Breast epithelium (tissue), 4 donors: ENCODE results near the gene TMEM204. TPM values are rescaled to one million over a fixed set of nuclear protein-coding genes. Genes with fewer than 3 reads are reported as not detected.

Experiments
- DNase-seq, 2 donors: peaks; one replicate each; pipeline ENCODE4 v3.0.0-alpha.2; 2019; ENCODE audit warnings: low spot score in 2 of 2
- H3K27ac ChIP-seq, 2 donors: fragments of 200-600 bp; sonication (generic) in 1 of 2; one replicate each; pipeline ENCODE4 v1.5.1; 2016 to 2019; ENCODE audit warnings: mild to moderate bottlenecking in 1 of 2
- H3K27me3 ChIP-seq, 2 donors: fragments of 200-600 bp; sonication (generic) in 1 of 2; one replicate each; pipeline versions ENCODE4 v1.5.1 to v1.6.0; 2017 to 2019; ENCODE audit warnings: control low read depth in 1 of 2, mild to moderate bottlenecking in 1 of 2
- H3K36me3 ChIP-seq: fragments of 200-600 bp; one replicate; pipeline ENCODE4 v1.5.1; 2019
- H3K4me1 ChIP-seq, 2 donors: fragments of 200-600 bp; sonication (generic); one replicate each; pipeline ENCODE4 v1.5.1; 2016 to 2019; ENCODE audit warnings: control low read depth in 1 of 2
- H3K4me3 ChIP-seq, 3 donors: fragments of 200-600 bp; sonication (generic); 1 replicate in 2 of 3; 2 replicates in 1 of 3; pipeline ENCODE4 v1.5.1; 2016 to 2019; ENCODE audit warnings: mild to moderate bottlenecking in 3 of 3, moderate library complexity in 2 of 3
- H3K9me3 ChIP-seq, 2 donors: fragments of 200-600 bp; sonication (generic) in 1 of 2; one replicate each; pipeline ENCODE4 v1.5.1; 2016 to 2019; ENCODE audit warnings: control low read depth in 1 of 2
- CTCF ChIP-seq, 3 donors: fragments of 450-650 bp; IDR thresholded peaks; one replicate each; pipeline ENCODE4 v1.5.1; 2016 to 2017; ENCODE audit warnings: antibody characterized with exemption in 3 of 3, mild to moderate bottlenecking in 3 of 3, moderate library complexity in 3 of 3
- POLR2A ChIP-seq: fragments of 450-650 bp; IDR thresholded peaks from one replicate; pipeline ENCODE4 v1.6.1; 2016; ENCODE audit warnings: antibody characterized with exemption, mild to moderate bottlenecking, moderate library complexity
- POLR2AphosphoS5 ChIP-seq, 3 donors: sonication (generic); formaldehyde crosslinking; IDR thresholded peaks; one replicate each; pipeline ENCODE4 v1.6.1; 2017; ENCODE audit warnings: antibody characterized with exemption in 3 of 3
- intact Hi-C: fragments of 100-400 bp; cut with DNase I; formaldehyde crosslinking; loops from one replicate; pipeline ENCODE4 v1.15.1; 2023; ENCODE audit warnings: low total_unique reads
- total RNA-seq, 3 donors: library from RNA; depleted of rRNA; stranded (reverse); fragments of >200 nt; gene quantifications; one replicate each; pipeline ENCODE4 v1.1.0, GENCODE V29; 2016

The TMEM204 gene
- total RNA-seq, 3 donors from 2014 or later = 27.8 to 37.0 (median 34.1) TPM

GRCh38 chr16:1488054-1488601 lies 45.3 kb upstream of the TMEM204 start:
- Histone ChIP-seq H3K36me3 (no peaks in the 10 kb centered on the region), H3K9me3 (no peaks in the 10 kb centered on the region), H3K27me3 (no peaks in the 10 kb centered on the region), H3K4me3 (no peak overlapping the region), H3K27ac (no peak overlapping the region), H3K4me1 (peaks cover 0 to 3% of the 10 kb centered on the region in 2 donors)
- no peak for DNase-seq
- intact Hi-C loops = no loop called here
- TF ChIP-seq POLR2AphosphoS5 (IDR thresholded peaks at IDR 0.05) = no peak
- no peak for TF ChIP-seq CTCF (IDR thresholded peaks at IDR 0.05)
- TF ChIP-seq POLR2A = no peak

GRCh38 chr16:1488619-1489018 lies 44.8 kb upstream of the TMEM204 start, which contains the start of gene PTX4:
Gene PTX4, minus strand, starts transcription at chr16:1488944. Its CDS starts 35 bp downstream, at chr16:1488909.
- no peak within 1 kb of the TSS for H3K27ac ChIP-seq
- TF ChIP-seq CTCF (IDR thresholded peaks at IDR 0.05) (no peak), POLR2A (no peak)
- H3K4me1 ChIP-seq = peaks cover 0 to 3% of the 10 kb centered on the region in 2 donors
- H3K27me3 ChIP-seq = no peaks in the 10 kb centered on the region
- DNase-seq = no peak
- intact Hi-C loops = no loop called here
- H3K36me3 ChIP-seq = no peaks in the 10 kb centered on the region
- H3K4me3 ChIP-seq = no peak within 1 kb of the TSS
- H3K9me3 ChIP-seq = no peaks in the 10 kb centered on the region

GRCh38 chr16:1489077-1489476 lies 44.4 kb upstream of the TMEM204 start:
- Histone ChIP-seq H3K9me3 (no peaks in the 10 kb centered on the region), H3K4me1 (peaks cover 0 to 6% of the 10 kb centered on the region in 2 donors), H3K4me3 (no peak overlapping the region), H3K27ac (no peak overlapping the region), H3K27me3 (no peaks in the 10 kb centered on the region), H3K36me3 (no peaks in the 10 kb centered on the region)
- no peak for TF ChIP-seq POLR2AphosphoS5 (IDR thresholded peaks at IDR 0.05)
- no peak for TF ChIP-seq POLR2A
- TF ChIP-seq CTCF (IDR thresholded peaks at IDR 0.05) = no peak
- no peak for DNase-seq
- intact Hi-C loops = no loop called here

GRCh38 chr16:1491327-1491726 lies 42.1 kb upstream of the TMEM204 start:
- TF ChIP-seq POLR2AphosphoS5 (IDR thresholded peaks at IDR 0.05) = no peak
- no peak for TF ChIP-seq CTCF (IDR thresholded peaks at IDR 0.05)
- TF ChIP-seq POLR2A = no peak
- Histone ChIP-seq H3K4me3 (no peak overlapping the region), H3K36me3 (peaks cover 6% of the 10 kb centered on the region), H3K27ac (no peak overlapping the region), H3K9me3 (no peaks in the 10 kb centered on the region), H3K27me3 (no peaks in the 10 kb centered on the region), H3K4me1 (peaks cover 6 to 12% of the 10 kb centered on the region in 2 donors)
- intact Hi-C loops = no loop called here
- no peak for DNase-seq

- H3K27me3 ChIP-seq = no peaks in the 10 kb centered on the region
- peaks cover 6 to 12% of the 10 kb centered on the region in 2 donors for H3K4me1 ChIP-seq
- TF ChIP-seq CTCF (IDR thresholded peaks at IDR 0.05) = no peak
- TF ChIP-seq POLR2A = no peak
- no peak for TF ChIP-seq POLR2AphosphoS5 (IDR thresholded peaks at IDR 0.05)
- H3K36me3 ChIP-seq = peaks cover 6% of the 10 kb centered on the region
- intact Hi-C loops = no loop called here
- peak overlapping the region; percentile 76 to 95 (median 88) for H3K4me3 ChIP-seq
- no peak for DNase-seq
- H3K9me3 ChIP-seq = no peaks in the 10 kb centered on the region
- peak overlapping the region; percentile 90 to 91 for H3K27ac ChIP-seq
These were observed 41.2 kb upstream of the TMEM204 start for GRCh38 chr16:1492082-1492922.
